Ramos (cell line): Measurements from ENCODE around the gene KRT84.

Source experiments
- in situ Hi-C: fragments of 300-500 bp; cut with MboI; formaldehyde crosslinking; loops from one replicate; pipeline ENCODE4 v1.14.3; 2022; ENCODE audit warnings: low sequenced_read_pairs; ENCODE audit not compliant: unreplicated experiment

The KRT84 gene

GRCh38 chr12:52389313-52390207 lies 4.1 kb upstream of the KRT84 start:
- in situ Hi-C loops, result no loop called here

GRCh38 chr12:52387859-52388258 lies 2.4 kb upstream of the KRT84 start:
- in situ Hi-C loops, result no loop called here

GRCh38 chr12:52383331-52383730 lies 2.1 kb downstream of the KRT84 start:
- in situ Hi-C loops, result no loop called here

- in situ Hi-C loops, result no loop called here
These were observed 2.6 kb downstream of the KRT84 start for GRCh38 chr12:52382854-52383253.

GRCh38 chr12:52381206-52381605 lies 4.2 kb downstream of the KRT84 start:
- in situ Hi-C loops, result no loop called here

- in situ Hi-C loops, result no loop called here
These were observed 5.2 kb downstream of the KRT84 start for GRCh38 chr12:52380271-52380694.

GRCh38 chr12:52379536-52379935 lies 5.9 kb downstream of the KRT84 start:
- in situ Hi-C loops, result loop anchor here (10.0 kb wide), 1 partner anchor 495 kb away; no protein-coding TSS in a partner anchor

- in situ Hi-C loops, result loop anchor here (10.0 kb wide), 1 partner anchor 497 kb away; no protein-coding TSS in a partner anchor
These were observed 7.4 kb downstream of the KRT84 start for GRCh38 chr12:52378091-52378490.

GRCh38 chr12:52377266-52377665 lies 8.2 kb downstream of the KRT84 start:
- in situ Hi-C loops, result loop anchor here (10.0 kb wide), 1 partner anchor 498 kb away; no protein-coding TSS in a partner anchor

- in situ Hi-C loops, result loop anchor here (10.0 kb wide), 1 partner anchor 502 kb away; no protein-coding TSS in a partner anchor
These were observed 13.0 kb downstream of the KRT84 start for GRCh38 chr12:52372216-52373154.

- in situ Hi-C loops, result loop anchor here (10.0 kb wide), 1 partner anchor 503 kb away; no protein-coding TSS in a partner anchor
These were observed 13.7 kb downstream of the KRT84 start for GRCh38 chr12:52371716-52372115.

- in situ Hi-C loops, result loop anchor here (10.0 kb wide), 1 partner anchor 504 kb away; no protein-coding TSS in a partner anchor
These were observed 14.4 kb downstream of the KRT84 start for GRCh38 chr12:52370926-52371608.

- in situ Hi-C loops, result loop anchor here (10.0 kb wide), 1 partner anchor 505 kb away; no protein-coding TSS in a partner anchor
These were observed 15.6 kb downstream of the KRT84 start for GRCh38 chr12:52369809-52370208.

- in situ Hi-C loops, result no loop called here
These were observed 16.2 kb downstream of the KRT84 start for GRCh38 chr12:52369211-52369610.

- in situ Hi-C loops, result no loop called here
These were observed 16.9 kb downstream of the KRT84 start for GRCh38 chr12:52368508-52368907.

GRCh38 chr12:52367876-52368275 lies 17.6 kb downstream of the KRT84 start:
- in situ Hi-C loops, result no loop called here

GRCh38 chr12:52366738-52367485 lies 18.5 kb downstream of the KRT84 start, which contains the start of gene KRT85:
TSS of gene KRT85 (minus strand) at chr12:52367481. CDS start at chr12:52367405, 76 bp downstream.
- in situ Hi-C loops, result no loop called here

GRCh38 chr12:52364901-52365489 lies 20.5 kb downstream of the KRT84 start:
- in situ Hi-C loops, result no loop called here

- in situ Hi-C loops, result no loop called here
These were observed 21.4 kb downstream of the KRT84 start for GRCh38 chr12:52364061-52364460.
